GM12892 (cell line): ENCODE data around the gene EGLN1.

ENCODE experiments used
- POLR2A ChIP-seq: IDR thresholded peaks from 2 replicates; pipeline ENCODE4 v1.6.1; 2011; ENCODE audit warnings: low read depth, low read length, control low read depth
- POLR2AphosphoS5 ChIP-seq: IDR thresholded peaks from 2 replicates; pipeline ENCODE4 v1.6.1; 2011; ENCODE audit warnings: low read depth, low read length, control low read depth
- TAF1 ChIP-seq: IDR thresholded peaks from 2 replicates; pipeline ENCODE4 v1.6.1; 2011; ENCODE audit warnings: low read depth, mild to moderate bottlenecking, control low read depth, low read length, borderline replicate concordance

DNA sequence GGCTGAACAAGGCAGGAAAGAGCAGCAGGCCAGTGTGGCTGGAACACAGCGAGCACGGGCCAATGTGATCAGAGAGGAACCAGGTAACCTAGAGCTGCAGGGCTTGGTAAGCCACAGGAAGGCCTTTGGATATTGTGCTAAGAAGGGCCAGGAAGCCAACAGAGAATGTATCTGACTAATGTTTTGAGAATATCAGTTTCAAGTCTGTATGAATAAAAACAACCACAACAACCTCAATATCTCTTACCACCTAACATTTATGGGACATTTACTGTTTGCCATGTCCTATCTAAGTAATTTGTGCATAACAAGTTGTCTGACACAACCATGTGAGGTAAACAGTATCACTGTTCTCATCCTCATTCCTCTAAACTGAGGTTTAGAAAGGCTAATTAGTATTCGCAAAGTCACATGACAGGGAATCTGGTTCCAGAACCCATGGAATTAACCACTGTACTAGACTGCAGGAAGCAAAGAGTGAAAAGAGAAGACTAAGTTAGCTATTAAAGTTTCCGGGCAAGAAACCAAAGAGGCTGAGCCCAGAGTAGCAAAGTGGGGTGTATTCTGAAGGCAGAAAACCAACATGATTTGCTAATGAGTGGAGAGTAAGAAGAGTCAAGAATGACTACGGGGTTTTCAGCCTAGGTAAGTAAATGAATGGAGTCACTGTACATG, 45.1 kb downstream of the EGLN1 start:
- TF ChIP-seq POLR2A: no peak
- no peak for TF ChIP-seq POLR2AphosphoS5
- no peak for TF ChIP-seq TAF1
